COLO829 (cell line): ENCODE results near the gene LIG1.
A peak's percentile ranks its signal among the peaks of the same experiment; 100 is the strongest.
"Not testable (repeated sequence)": the region's sequence is repeated elsewhere in the genome, so short reads cannot be mapped to it uniquely, and the experiment has no call there.

Experiments used
- DNase-seq: peaks from one replicate; pipeline ENCODE4 v3.0.0; 2012; ENCODE audit warnings: low spot score

Gene LIG1

GRCh38 chr19:48121066-48121465 lies 49.1 kb downstream of the LIG1 start:
- DNase-seq, result no peak

- no peak for DNase-seq
Measured at GRCh38 chr19:48120505-48120904, 49.6 kb downstream of the LIG1 start.

GRCh38 chr19:48118131-48118517 lies 52.0 kb downstream of the LIG1 start:
- no peak for DNase-seq

- no peak for DNase-seq
Measured at GRCh38 chr19:48117515-48118130, 52.5 kb downstream of the LIG1 start.

GRCh38 chr19:48113190-48113917 lies 56.8 kb downstream of the LIG1 start:
- no peak for DNase-seq

GRCh38 chr19:48111280-48111679 lies 58.9 kb downstream of the LIG1 start:
- no peak for DNase-seq

GRCh38 chr19:48110350-48110966 lies 59.7 kb downstream of the LIG1 start, which contains the start of gene PLA2G4C:
PLA2G4C (minus strand) TSS chr19:48110817; CDS start chr19:48106529, 4,288 bp downstream.
- DNase-seq, result peak; percentile 93

- DNase-seq, result no peak
Measured at GRCh38 chr19:48108997-48109782, 61.0 kb downstream of the LIG1 start.

- DNase-seq, result no peak
Measured at GRCh38 chr19:48103922-48104321, 66.2 kb downstream of the LIG1 start.

- DNase-seq, result peak; percentile 53
Measured at GRCh38 chr19:48102870-48103751, 67.0 kb downstream of the LIG1 start.

- DNase-seq, result no peak
Measured at GRCh38 chr19:48095612-48096175, 74.5 kb downstream of the LIG1 start.

GRCh38 chr19:48094855-48095203 lies 75.3 kb downstream of the LIG1 start:
- DNase-seq, result no peak

GRCh38 chr19:48094129-48094854 lies 75.9 kb downstream of the LIG1 start:
- no peak for DNase-seq

GRCh38 chr19:48091111-48091718 lies 78.9 kb downstream of the LIG1 start:
- DNase-seq, result peak; percentile 60

- peak; percentile 59 for DNase-seq
Measured at GRCh38 chr19:48090281-48090802, 79.8 kb downstream of the LIG1 start.

- DNase-seq, result not testable (repeated sequence)
Measured at GRCh38 chr19:48088991-48089390, 81.2 kb downstream of the LIG1 start.

- DNase-seq, result no peak
Measured at GRCh38 chr19:48085904-48086864, 84.0 kb downstream of the LIG1 start.

GRCh38 chr19:48085076-48085475 lies 85.1 kb downstream of the LIG1 start:
- DNase-seq, result no peak

GRCh38 chr19:48081106-48081505 lies 89.0 kb downstream of the LIG1 start:
- DNase-seq, result no peak
